ENCODE results near the gene SMARCC1.
A peak's percentile ranks its signal among the peaks of the same experiment; 100 is the strongest.

The SMARCC1 gene

GRCh38 chr3:47780741-47781684 is 680 bp downstream of the SMARCC1 start:
- Histone ChIP-seq H3K27ac (ENCODE audit: low read length) (peak overlapping the region; percentile 81), H4K20me1 (ENCODE audit: insufficient read depth, low read length) (peaks cover 28% of the 10 kb centered on the region), H3K27me3 (ENCODE audit: low read depth, low read length) (no peaks in the 10 kb centered on the region), H3K4me3 (ENCODE audit: low read length) (peak overlapping the region; percentile 92), H3K79me2 (ENCODE audit: low read length) (peaks cover 68% of the 10 kb centered on the region), H3K4me2 (ENCODE audit: low read length) (peak overlapping the region; percentile 89), H3K36me3 (replicated peaks; ENCODE audit: low read depth, low read length) (peaks cover 11% of the 10 kb centered on the region), H3K9me3 (ENCODE audit: insufficient read depth, low read length) (no peaks in the 10 kb centered on the region), H3K4me1 (ENCODE audit: low read length) (peaks cover 22% of the 10 kb centered on the region), H2AFZ (ENCODE audit: low read depth, low read length) (peak overlapping the region; percentile 37; the same call in 1 of the 2 replicates), H3K9ac (ENCODE audit: low read length) (peak overlapping the region; percentile 97)
- TF ChIP-seq EZH2phosphoT487 (IDR thresholded peaks at IDR 0.05; ENCODE audit: low read depth): no peak
- no peak for TF ChIP-seq CTCF (IDR thresholded peaks at IDR 0.05; ENCODE audit: low read depth, low read length)

GRCh38 chr3:47778746-47779145 is 2.9 kb downstream of the SMARCC1 start:
- peaks cover 22% of the 10 kb centered on the region for H3K4me1 ChIP-seq (ENCODE audit: low read length)
- no peak overlapping the region for H3K9ac ChIP-seq (ENCODE audit: low read length)
- H3K79me2 ChIP-seq (ENCODE audit: low read length): peaks cover 91% of the 10 kb centered on the region
- peaks cover 11% of the 10 kb centered on the region for H3K36me3 ChIP-seq (replicated peaks; ENCODE audit: low read depth, low read length)
- H3K9me3 ChIP-seq (ENCODE audit: insufficient read depth, low read length): no peaks in the 10 kb centered on the region
- no peak overlapping the region for H3K27ac ChIP-seq (ENCODE audit: low read length)
- no peak overlapping the region for H2AFZ ChIP-seq (ENCODE audit: low read depth, low read length)
- H4K20me1 ChIP-seq (ENCODE audit: insufficient read depth, low read length): peaks cover 49% of the 10 kb centered on the region
- no peak overlapping the region for H3K4me3 ChIP-seq (ENCODE audit: low read length)
- no peaks in the 10 kb centered on the region for H3K27me3 ChIP-seq (ENCODE audit: low read depth, low read length)
- no peak for TF ChIP-seq CTCF (IDR thresholded peaks at IDR 0.05; ENCODE audit: low read depth, low read length)
- TF ChIP-seq EZH2phosphoT487 (IDR thresholded peaks at IDR 0.05; ENCODE audit: low read depth): no peak
- H3K4me2 ChIP-seq (ENCODE audit: low read length): peak overlapping the region; percentile 89; the same call in 1 of the 2 replicates

GRCh38 chr3:47772788-47773187 is 8.9 kb downstream of the SMARCC1 start:
- no peak overlapping the region for H3K27ac ChIP-seq (ENCODE audit: low read length)
- no peak overlapping the region for H2AFZ ChIP-seq (ENCODE audit: low read depth, low read length)
- no peaks in the 10 kb centered on the region for H3K27me3 ChIP-seq (ENCODE audit: low read depth, low read length)
- no peak for TF ChIP-seq EZH2phosphoT487 (IDR thresholded peaks at IDR 0.05; ENCODE audit: low read depth)
- TF ChIP-seq CTCF (IDR thresholded peaks at IDR 0.05; ENCODE audit: low read depth, low read length): no peak
- peaks cover 100% of the 10 kb centered on the region for H3K79me2 ChIP-seq (ENCODE audit: low read length)
- no peak overlapping the region for H3K4me3 ChIP-seq (ENCODE audit: low read length)
- peaks cover 58% of the 10 kb centered on the region for H4K20me1 ChIP-seq (ENCODE audit: insufficient read depth, low read length)
- H3K4me1 ChIP-seq (ENCODE audit: low read length): no peaks in the 10 kb centered on the region
- no peak overlapping the region for H3K4me2 ChIP-seq (ENCODE audit: low read length)
- H3K9ac ChIP-seq (ENCODE audit: low read length): no peak overlapping the region
- H3K36me3 ChIP-seq (replicated peaks; ENCODE audit: low read depth, low read length): peaks cover 29% of the 10 kb centered on the region
- H3K9me3 ChIP-seq (ENCODE audit: insufficient read depth, low read length): no peaks in the 10 kb centered on the region

- no peak overlapping the region for H2AFZ ChIP-seq (ENCODE audit: low read depth, low read length)
- peaks cover 100% of the 10 kb centered on the region for H3K79me2 ChIP-seq (ENCODE audit: low read length)
- no peaks in the 10 kb centered on the region for H3K4me1 ChIP-seq (ENCODE audit: low read length)
- no peaks in the 10 kb centered on the region for H3K9me3 ChIP-seq (ENCODE audit: insufficient read depth, low read length)
- TF ChIP-seq CTCF (IDR thresholded peaks at IDR 0.05; ENCODE audit: low read depth, low read length) (no peak), EZH2phosphoT487 (IDR thresholded peaks at IDR 0.05; ENCODE audit: low read depth) (no peak)
- peaks cover 54% of the 10 kb centered on the region for H4K20me1 ChIP-seq (ENCODE audit: insufficient read depth, low read length)
- H3K27me3 ChIP-seq (ENCODE audit: low read depth, low read length): no peaks in the 10 kb centered on the region
- no peak overlapping the region for H3K4me3 ChIP-seq (ENCODE audit: low read length)
- peaks cover 31% of the 10 kb centered on the region for H3K36me3 ChIP-seq (replicated peaks; ENCODE audit: low read depth, low read length)
- H3K4me2 ChIP-seq (ENCODE audit: low read length): no peak overlapping the region
- no peak overlapping the region for H3K9ac ChIP-seq (ENCODE audit: low read length)
- H3K27ac ChIP-seq (ENCODE audit: low read length): no peak overlapping the region
Observed at GRCh38 chr3:47772047-47772446, 9.6 kb downstream of the SMARCC1 start.

All from OCI-LY3 (cell line).